Ureter (tissue), 1 donor: Measurements from ENCODE around the gene CNNM1. TPM values are rescaled to one million over a fixed set of nuclear protein-coding genes. Genes with fewer than 3 reads are reported as not detected.

Experiments used
- total RNA-seq: library from RNA; stranded (reverse); gene quantifications from one replicate; pipeline ENCODE4 v1.2.4, GENCODE V29; 2023
- donor health status: DM: yes; HTN: yes; CAD: no.

The CNNM1 gene
- total RNA-seq, 1 donor from 2014 or later, result 1.1 TPM

Other genes starting within 250 kb of the CNNM1 start
- gene HPSE2, start 93.5 kb upstream of the CNNM1 start, total RNA-seq, result 5.7 TPM
- gene GOT1, start 101.3 kb downstream of the CNNM1 start, total RNA-seq, result 41.3 TPM
- not detected for gene NKX2-3, start 203.6 kb downstream of the CNNM1 start, total RNA-seq